IMR-90 (cell line): ENCODE measurements around the gene KLF11. TPM values are rescaled to one million over a fixed set of nuclear protein-coding genes. Genes with fewer than 3 reads are reported as not detected.

Experiments used
- ATAC-seq: fragments of 200-7000 bp; cut with Tn5 transposase; 2 replicates; pipeline ENCODE4 v1.9.1; 2020; ENCODE audit warnings: low read depth, mild to moderate bottlenecking, moderate library complexity
- BruUV-seq: library from RNA; stranded (reverse); fragments of 400-500 nt; replicated peaks from 2 replicates; lab custom pipeline; 2021; lab: Mats Ljungman, UMichigan
- CTCF ChIA-PET: fragments of 300-600 bp; formaldehyde crosslinking; extraction: SDS; loops from one replicate; lab custom pipeline; 2021; ENCODE audit warnings: antibody characterized with exemption; lab: Yijun Ruan, JAX
- POLR2A ChIA-PET: fragments of 300-600 bp; sonication (Branson Sonifier 250); formaldehyde crosslinking; loops from one replicate; lab custom pipeline; 2022; ENCODE audit warnings: antibody characterized with exemption; ENCODE audit not compliant: unreplicated experiment; lab: Charles Lee
- DNase-seq: peaks from one replicate; pipeline ENCODE4 v3.0.0; 2013
- H2AFZ ChIP-seq: replicated peaks from 2 replicates; pipeline ENCODE3; 2013; ENCODE audit warnings: low read length, mild to moderate bottlenecking; ENCODE audit not compliant: poor library complexity
- H2AK5ac ChIP-seq: 2 replicates; pipeline ENCODE4 v1.6.1; 2013; ENCODE audit warnings: low read depth, low read length, inconsistent platforms
- H2AK9ac ChIP-seq: replicated peaks from 2 replicates; pipeline ENCODE3; 2013; ENCODE audit warnings: mild to moderate bottlenecking, low read depth, low read length, moderate library complexity; ENCODE audit not compliant: poor library complexity
- H2BK120ac ChIP-seq: 2 replicates; pipeline ENCODE4 v1.6.1; 2013; ENCODE audit warnings: low read depth, low read length, inconsistent platforms
- H2BK15ac ChIP-seq: 3 replicates; pipeline ENCODE4 v1.6.1; 2013; ENCODE audit warnings: low read depth, low read length, inconsistent platforms
- H2BK20ac ChIP-seq: 2 replicates; pipeline ENCODE4 v1.6.1; 2013; ENCODE audit warnings: low read depth, mild to moderate bottlenecking, inconsistent platforms, low read length, moderate library complexity
- H2BK5ac ChIP-seq: 2 replicates; pipeline ENCODE4 v1.6.1; 2013; ENCODE audit warnings: mild to moderate bottlenecking, low read depth, low read length, inconsistent platforms; ENCODE audit not compliant: poor library complexity, severe bottlenecking
- H3K14ac ChIP-seq: replicated peaks from 2 replicates; pipeline ENCODE4 v1.6.1; 2013; ENCODE audit warnings: low read depth, low read length, inconsistent platforms
- H3K18ac ChIP-seq: 2 replicates; pipeline ENCODE4 v1.6.1; 2013; ENCODE audit warnings: low read depth, low read length, control low read depth
- H3K23ac ChIP-seq: 2 replicates; pipeline ENCODE4 v1.6.1; 2013; ENCODE audit warnings: low read depth, low read length, inconsistent platforms
- H3K27ac ChIP-seq: 2 replicates; pipeline ENCODE4 v1.5.1; 2013; ENCODE audit warnings: mild to moderate bottlenecking, control low read depth, low read length; ENCODE audit not compliant: insufficient read depth
- H3K27me3 ChIP-seq: 2 replicates; pipeline ENCODE4 v1.6.1; 2013; ENCODE audit warnings: low read length; ENCODE audit not compliant: control insufficient read depth, insufficient read depth
- H3K36me3 ChIP-seq: 2 replicates; pipeline ENCODE4 v1.6.1; 2013; ENCODE audit warnings: low read length, mixed read lengths; ENCODE audit not compliant: control insufficient read depth, insufficient read depth
- H3K4ac ChIP-seq: 2 replicates; pipeline ENCODE4 v1.6.1; 2013; ENCODE audit warnings: low read depth, low read length, inconsistent platforms
- H3K4me1 ChIP-seq: 2 replicates; pipeline ENCODE4 v1.6.1; 2013; ENCODE audit warnings: low read length, mixed read lengths; ENCODE audit not compliant: control insufficient read depth, insufficient read depth
- H3K4me2 ChIP-seq: 2 replicates; pipeline ENCODE4 v1.6.1; 2013; ENCODE audit warnings: low read depth, mild to moderate bottlenecking, control low read depth, low read length, moderate library complexity
- H3K4me3 ChIP-seq: 2 replicates; pipeline ENCODE4 v1.5.1; 2013; ENCODE audit warnings: low read depth, mild to moderate bottlenecking, control low read depth, low read length, moderate library complexity; ENCODE audit not compliant: insufficient read depth
- H3K56ac ChIP-seq: 2 replicates; pipeline ENCODE4 v1.6.1; 2013; ENCODE audit warnings: low read length, inconsistent platforms; ENCODE audit not compliant: insufficient read depth; ENCODE audit errors: extremely low read depth
- H3K79me1 ChIP-seq, 2 experiments: 2 replicates each; pipeline ENCODE4 v1.6.1; 2013; ENCODE audit warnings: low read length in 2 of 2, inconsistent platforms in 1 of 2, low read depth in 1 of 2
- H3K9ac ChIP-seq: 2 replicates; pipeline ENCODE4 v1.6.1; 2013; ENCODE audit warnings: low read depth, low read length, control low read depth
- H3K9me1 ChIP-seq: 2 replicates; pipeline ENCODE4 v1.6.1; 2013; ENCODE audit warnings: low read length, inconsistent platforms; ENCODE audit not compliant: insufficient read depth
- H3K9me3 ChIP-seq: 2 replicates; pipeline ENCODE4 v1.6.1; 2013; ENCODE audit warnings: low read length; ENCODE audit not compliant: control insufficient read depth, insufficient read depth
- H4K20me1 ChIP-seq: 2 replicates; pipeline ENCODE4 v1.6.1; 2013; ENCODE audit warnings: low read length, inconsistent platforms; ENCODE audit not compliant: insufficient read depth
- H4K5ac ChIP-seq: 2 replicates; pipeline ENCODE4 v1.6.1; 2013; ENCODE audit warnings: mild to moderate bottlenecking, low read depth, low read length, control low read depth
- H4K8ac ChIP-seq, 2 experiments: 2 replicates each; pipeline ENCODE4 v1.6.1; 2013; ENCODE audit warnings: low read depth in 2 of 2, low read length in 2 of 2, control low read depth in 1 of 2, inconsistent platforms in 1 of 2
- H4K91ac ChIP-seq: 2 replicates; pipeline ENCODE4 v1.6.1; 2013; ENCODE audit warnings: low read depth, low read length, inconsistent platforms; ENCODE audit not compliant: insufficient read depth
- BHLHE40 ChIP-seq: fragments of 150-350 bp; IDR thresholded peaks from 2 replicates; pipeline ENCODE4 v1.6.1; 2016; ENCODE audit warnings: mild to moderate bottlenecking, low read depth, low read length
- CEBPB ChIP-seq: IDR thresholded peaks from 2 replicates; pipeline ENCODE4 v1.6.1; 2012; ENCODE audit warnings: low read depth, low read length, improper control_type of control experiment
- CHD1 ChIP-seq: IDR thresholded peaks from 2 replicates; pipeline ENCODE4 v1.6.1; 2012; ENCODE audit warnings: low read depth, low read length, improper control_type of control experiment
- CTCF ChIP-seq: conservative IDR thresholded peaks from 2 replicates; pipeline ENCODE4 v1.5.1; 2012; ENCODE audit warnings: mild to moderate bottlenecking, low read depth, low read length, improper control_type of control experiment
- ELK1 ChIP-seq: fragments of 150-350 bp; IDR thresholded peaks from 2 replicates; pipeline ENCODE4 v1.6.1; 2016; ENCODE audit warnings: low read depth, mild to moderate bottlenecking, low read length, moderate library complexity, borderline replicate concordance
- FOS ChIP-seq: fragments of 150-350 bp; IDR thresholded peaks from 2 replicates; pipeline ENCODE4 v1.6.1; 2016; ENCODE audit warnings: low read depth, low read length
- MAFK ChIP-seq: IDR thresholded peaks from 2 replicates; pipeline ENCODE4 v1.6.1; 2012; ENCODE audit warnings: low read depth, low read length, improper control_type of control experiment
- MAZ ChIP-seq: IDR thresholded peaks from 2 replicates; pipeline ENCODE4 v1.6.1; 2012; ENCODE audit warnings: low read depth, mild to moderate bottlenecking, low read length, improper control_type of control experiment, moderate library complexity, borderline replicate concordance
- MXI1 ChIP-seq: IDR thresholded peaks from 2 replicates; pipeline ENCODE4 v1.6.1; 2012; ENCODE audit warnings: low read depth, mild to moderate bottlenecking, low read length, moderate library complexity, borderline replicate concordance
- NFE2L2 ChIP-seq: fragments of 150-350 bp; IDR thresholded peaks from 2 replicates; pipeline ENCODE4 v1.6.1; 2016; ENCODE audit warnings: low read depth, mild to moderate bottlenecking, low read length
- POLR2A ChIP-seq: IDR thresholded peaks from 2 replicates; pipeline ENCODE4 v1.6.1; 2012; ENCODE audit warnings: mild to moderate bottlenecking, low read depth, low read length
- RAD21 ChIP-seq: IDR thresholded peaks from 2 replicates; pipeline ENCODE4 v1.6.1; 2012; ENCODE audit warnings: low read length, improper control_type of control experiment
- RCOR1 ChIP-seq: IDR thresholded peaks from 2 replicates; pipeline ENCODE4 v1.6.1; 2012; ENCODE audit warnings: mild to moderate bottlenecking, low read length, improper control_type of control experiment; ENCODE audit not compliant: insufficient replicate concordance
- RFX5 ChIP-seq: IDR thresholded peaks from 2 replicates; pipeline ENCODE4 v1.8.0; 2012; ENCODE audit warnings: low read depth, mild to moderate bottlenecking, low read length, moderate library complexity
- SMC3 ChIP-seq: fragments of 150-350 bp; IDR thresholded peaks from 2 replicates; pipeline ENCODE4 v1.6.1; 2016; ENCODE audit warnings: low read depth, mild to moderate bottlenecking, antibody characterized with exemption, low read length, moderate library complexity
- USF2 ChIP-seq: fragments of 150-350 bp; IDR thresholded peaks from 2 replicates; pipeline ENCODE4 v1.6.1; 2017; ENCODE audit warnings: mild to moderate bottlenecking, antibody characterized with exemption, low read length, low read depth
- WGBS, 2 experiments: methylation state at CpG; one replicate each; pipeline versions ENCODE4 v1.1.5 to v1.1.7; 2013; ENCODE audit warnings: missing lambda C conversion rate in 2 of 2; ENCODE audit not compliant: insufficient read length in 1 of 2; ENCODE audit errors: extremely low coverage in 2 of 2; 5-methylcytosine and 5-hydroxymethylcytosine counted together
- dilution Hi-C: fragments of 300-500 bp; cut with HindIII; formaldehyde crosslinking; loops from one replicate; pipeline ENCODE4 v1.14.3; 2018; ENCODE audit warnings: low sequenced_read_pairs; ENCODE audit not compliant: unreplicated experiment
- in situ Hi-C: fragments of 300-500 bp; cut with MboI; formaldehyde crosslinking; loops from 3 replicates; pipeline ENCODE4 v1.14.3; 2019; ENCODE audit warnings: low sequenced_read_pairs, inconsistent platforms, mixed read lengths
- intact Hi-C: fragments of 100-400 bp; cut with micrococcal nuclease; formaldehyde crosslinking; loops from 2 replicates; pipeline ENCODE4 v1.10.0; 2022
- polyA plus RNA-seq, 3 experiments: library from polyadenylated mRNA; depleted of rRNA; stranded (reverse); fragments of >200 nt; gene quantifications; 2 replicates each; pipeline ENCODE4 v1.2.3, GENCODE V29; 2012; ENCODE audit warnings: low replicate concordance in 1 of 3
- total RNA-seq: library from RNA; depleted of rRNA; stranded (reverse); fragments of >200 nt; gene quantifications from 2 replicates; pipeline ENCODE4 v1.2.3, GENCODE V29; 2012

Gene KLF11
- total and polyA plus RNA-seq, 2 of the 4 experiments (the other 2 are of a cell fraction): 2.0 to 2.4 TPM

GRCh38 chr2:9998916-9999654, 44.3 kb upstream of the KLF11 start:
- Histone ChIP-seq H2BK5ac (no peak overlapping the region), H4K20me1 (no peaks in the 10 kb centered on the region), H2BK20ac (no peak overlapping the region), H2AK9ac (no peak overlapping the region), H3K4me1 (no peaks in the 10 kb centered on the region), H3K18ac (no peak overlapping the region), H3K14ac (no peak overlapping the region), H2AFZ (no peak overlapping the region), H2BK120ac (no peak overlapping the region), H4K8ac (no peak overlapping the region), H3K4me2 (no peak overlapping the region), H4K91ac (no peak overlapping the region), H2AK5ac (no peak overlapping the region), H3K27ac (no peak overlapping the region), H2BK15ac (no peak overlapping the region), H3K27me3 (no peaks in the 10 kb centered on the region), H3K56ac (no peak overlapping the region), H3K36me3 (no peaks in the 10 kb centered on the region), H3K79me1 (no peaks in the 10 kb centered on the region), H3K23ac (no peak overlapping the region), H3K4ac (no peak overlapping the region), H3K9me1 (no peaks in the 10 kb centered on the region), H3K9me3 (no peaks in the 10 kb centered on the region), H3K4me3 (no peak overlapping the region), H3K9ac (no peak overlapping the region), H4K5ac (no peak overlapping the region)
- 64% methylated on average over 3 of the region's 20 CpGs; no CpG with 5 or more reads in 1 of the 2 experiments for WGBS, 2 experiments
- dilution Hi-C loops (no loop called here), in situ Hi-C loops (no loop called here), intact Hi-C loops (no loop called here)
- no peak for ATAC-seq
- BruUV-seq: no TSS peak
- ChIA-PET CTCF (no interaction called here), POLR2A (no interaction called here)
- TF ChIP-seq RFX5 (no peak), FOS (no peak), MXI1 (no peak), CHD1 (no peak), MAFK (no peak), USF2 (no peak), BHLHE40 (no peak), ELK1 (no peak), MAZ (no peak), POLR2A (no peak), RCOR1 (no peak), NFE2L2 (no peak), CTCF (no peak), RAD21 (no peak), SMC3 (no peak), CEBPB (no peak)
- DNase-seq: no peak
